GM12872 (cell line): ENCODE measurements around the gene PRND.

Experiments
- CTCF ChIP-seq: IDR thresholded peaks from 3 replicates; pipeline ENCODE4 v1.5.1; 2011; ENCODE audit warnings: low read depth, mild to moderate bottlenecking, low read length, moderate library complexity; ENCODE audit not compliant: insufficient read depth

The PRND gene

DNA sequence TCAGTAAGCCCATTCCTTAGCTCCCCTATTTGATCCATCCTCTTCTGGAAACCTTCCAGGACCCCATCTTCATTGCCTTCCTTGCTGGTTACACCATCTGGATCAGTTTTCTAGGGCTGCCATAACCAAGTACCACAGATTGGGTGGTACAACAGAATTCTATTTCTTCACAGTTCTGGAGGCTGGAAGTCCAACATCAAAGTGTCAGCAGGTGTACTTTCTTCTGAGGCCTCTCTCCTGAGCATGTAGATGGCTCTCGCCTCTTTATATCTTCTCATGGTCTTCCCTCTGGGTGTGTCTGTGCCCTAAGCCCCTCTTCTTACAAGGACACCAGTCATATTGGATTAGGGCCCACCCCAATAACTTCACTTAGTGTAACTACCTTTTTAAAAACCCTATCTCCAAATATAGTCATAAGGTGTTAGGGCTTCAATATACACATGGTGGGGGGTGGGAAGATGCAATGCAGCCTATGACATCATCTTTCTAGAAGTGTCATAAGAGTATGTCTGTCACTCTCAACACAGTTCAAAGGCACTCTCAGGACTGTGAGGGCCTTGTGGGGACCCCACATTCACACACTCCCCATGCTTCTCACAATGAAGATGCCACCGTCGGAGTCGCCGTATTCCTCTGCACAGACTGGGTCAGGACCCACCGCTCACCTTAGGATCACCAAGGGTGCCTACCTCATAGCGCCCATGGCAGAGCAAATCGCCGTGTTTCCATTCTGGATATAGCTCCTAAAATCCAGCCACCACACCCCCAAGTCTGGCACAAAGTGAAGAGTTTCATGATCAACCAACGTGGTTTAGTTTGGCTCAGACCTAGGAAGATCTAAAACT is 12.2 kb upstream of the PRND start:
- no peak for TF ChIP-seq CTCF

DNA sequence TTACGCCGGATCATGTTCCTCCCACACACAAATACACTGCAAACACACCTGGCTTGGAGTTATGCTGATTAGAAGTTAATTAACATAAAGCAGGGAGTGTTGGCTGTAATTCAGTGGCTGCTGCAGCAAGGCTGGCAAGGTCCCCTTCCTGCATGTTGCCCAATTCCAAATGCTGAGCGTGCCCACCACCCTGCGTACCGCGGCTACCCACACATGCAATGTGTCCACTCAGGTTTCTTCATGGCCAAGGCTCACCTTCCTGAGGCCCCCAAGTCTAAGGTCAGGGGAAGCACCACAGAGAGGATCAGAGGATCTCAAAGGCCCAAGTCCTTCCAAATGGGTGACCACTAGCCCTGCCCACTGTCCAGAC is 11.6 kb upstream of the PRND start:
- TF ChIP-seq CTCF: no peak

DNA sequence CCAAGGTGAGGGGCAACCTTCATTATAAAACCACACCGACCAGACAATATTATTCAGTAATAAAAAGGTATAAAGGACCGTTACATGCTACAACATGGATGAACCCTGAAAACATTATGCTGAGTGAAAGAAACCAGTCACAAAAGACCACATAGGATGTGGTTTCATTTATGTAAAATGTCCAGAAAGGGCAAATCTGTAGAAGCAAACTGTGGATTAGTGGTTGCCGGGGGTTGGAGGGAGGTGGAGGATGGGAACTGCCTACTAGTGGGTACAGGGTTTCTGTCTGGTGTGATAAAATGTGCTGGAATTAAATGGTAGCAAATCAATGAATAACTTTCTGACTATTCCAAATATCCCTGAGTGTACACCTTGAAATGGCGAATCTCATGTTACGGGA is 10.2 kb upstream of the PRND start:
- no peak for TF ChIP-seq CTCF

- no peak for TF ChIP-seq CTCF
Observed at GRCh38 chr20:4713401-4713800, 8.3 kb upstream of the PRND start.

DNA sequence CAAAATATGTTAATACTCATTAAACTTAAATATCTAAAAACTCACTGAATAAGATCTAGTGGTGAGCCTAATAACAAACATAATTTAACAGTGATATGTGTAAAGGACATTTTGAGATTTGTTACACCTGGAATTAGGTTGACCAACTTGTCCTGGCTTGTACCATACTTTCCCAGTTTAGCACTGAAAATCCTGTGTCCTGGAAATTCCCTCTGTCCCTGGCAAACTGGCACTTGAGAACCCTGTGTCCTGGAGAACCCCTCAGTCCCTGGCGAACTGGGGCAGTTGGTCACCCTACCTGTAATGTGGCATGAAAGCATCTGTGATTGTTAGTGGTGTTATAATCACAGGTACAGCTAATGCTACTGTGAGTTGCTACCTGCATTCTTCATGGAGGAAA is 6.9 kb upstream of the PRND start:
- TF ChIP-seq CTCF: no peak

DNA sequence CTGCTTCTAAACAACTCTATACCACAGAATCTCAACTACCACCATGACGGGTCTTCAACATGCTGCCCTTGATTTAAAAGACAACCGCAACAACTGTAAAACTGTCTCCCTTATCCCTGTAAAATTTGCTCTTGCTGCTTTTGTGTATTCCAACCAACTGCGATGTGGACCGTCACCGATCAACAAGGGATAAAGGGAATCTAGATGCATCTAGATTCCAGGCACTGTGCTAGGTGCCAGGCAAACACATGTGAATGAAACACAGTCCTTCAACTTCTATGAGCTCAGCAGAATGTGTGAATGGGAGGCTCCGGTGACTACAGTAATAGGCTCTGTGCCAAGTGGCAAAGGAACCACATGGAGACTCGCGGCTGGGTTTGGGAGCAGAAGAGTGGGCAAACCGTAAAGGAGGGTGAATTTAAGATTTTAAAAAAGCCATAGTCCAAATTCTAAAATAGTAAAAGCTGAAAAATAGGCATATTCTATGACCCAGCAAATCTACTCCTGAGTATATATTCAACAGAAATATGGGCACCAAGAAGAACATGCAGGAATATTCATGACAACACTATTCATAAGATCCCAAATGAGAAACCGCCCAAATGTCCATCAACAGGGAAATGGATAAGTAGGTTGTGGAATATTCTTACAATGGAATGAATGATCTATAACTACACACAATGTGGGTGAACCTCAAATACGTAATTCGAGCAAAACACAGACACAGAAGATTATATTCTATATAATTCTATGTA is 3.7 kb upstream of the PRND start:
- TF ChIP-seq CTCF: no peak

- no peak for TF ChIP-seq CTCF
Observed at GRCh38 chr20:4719190-4719589, 2.5 kb upstream of the PRND start.
